Activated T-helper 1 cell treated with Interleukin-2 at 50 U/mL for 16 hours (primary cell): ENCODE measurements around the gene RPL13A.
"Not testable (repeated sequence)": the region's sequence is repeated elsewhere in the genome, so short reads cannot be mapped to it uniquely, and the experiment has no call there.

Source experiments
- DNase-seq: peaks from one replicate; pipeline ENCODE4 v3.0.0-alpha.2; 2020; ENCODE audit warnings: low read depth

RPL13A gene

DNA sequence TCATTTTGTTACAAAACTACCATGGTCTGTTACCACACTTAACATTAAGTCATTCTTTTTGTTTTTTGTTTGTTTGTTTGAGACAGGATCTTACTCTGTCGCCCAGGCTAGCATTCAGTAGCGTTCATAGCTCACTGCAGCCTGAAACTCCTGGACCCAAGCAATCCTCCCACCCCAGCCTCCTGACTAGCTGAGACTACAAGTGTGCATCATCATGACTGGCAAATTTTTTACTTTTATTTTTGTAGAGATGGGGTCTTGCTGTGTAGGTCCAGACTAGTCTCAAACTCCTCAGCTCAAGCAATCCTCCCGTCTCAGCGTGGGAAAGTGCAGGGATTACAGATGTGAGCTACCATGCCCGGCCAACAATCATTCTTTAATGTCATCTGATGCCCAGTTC is 31.1 kb upstream of the RPL13A start:
- DNase-seq, result no peak

GRCh38 chr19:49458567-49458903 is 28.9 kb upstream of the RPL13A start:
- DNase-seq, result no peak

- DNase-seq, result no peak
These were observed 28.0 kb upstream of the RPL13A start for GRCh38 chr19:49459388-49459787.

DNA sequence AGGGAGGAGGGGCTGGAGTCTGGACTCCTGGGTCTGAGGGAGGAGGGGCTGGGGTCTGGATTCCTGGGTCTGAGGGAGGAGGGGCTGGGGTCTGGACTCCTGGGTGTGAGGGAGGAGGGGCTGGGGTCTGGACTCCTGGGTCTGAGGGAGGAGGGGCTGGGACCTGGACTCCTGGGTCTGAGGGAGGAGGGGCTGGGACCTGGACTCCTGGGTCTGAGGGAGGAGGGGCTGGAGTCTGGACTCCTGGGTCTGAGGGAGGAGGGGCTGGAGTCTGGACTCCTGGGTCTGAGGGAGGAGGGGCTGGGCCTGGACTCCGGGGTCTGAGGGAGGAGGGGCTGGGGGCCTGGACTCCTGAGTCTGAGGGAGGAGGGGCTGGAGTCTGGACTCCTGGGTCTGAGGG is 26.3 kb upstream of the RPL13A start:
- not testable (repeated sequence) for DNase-seq

DNA sequence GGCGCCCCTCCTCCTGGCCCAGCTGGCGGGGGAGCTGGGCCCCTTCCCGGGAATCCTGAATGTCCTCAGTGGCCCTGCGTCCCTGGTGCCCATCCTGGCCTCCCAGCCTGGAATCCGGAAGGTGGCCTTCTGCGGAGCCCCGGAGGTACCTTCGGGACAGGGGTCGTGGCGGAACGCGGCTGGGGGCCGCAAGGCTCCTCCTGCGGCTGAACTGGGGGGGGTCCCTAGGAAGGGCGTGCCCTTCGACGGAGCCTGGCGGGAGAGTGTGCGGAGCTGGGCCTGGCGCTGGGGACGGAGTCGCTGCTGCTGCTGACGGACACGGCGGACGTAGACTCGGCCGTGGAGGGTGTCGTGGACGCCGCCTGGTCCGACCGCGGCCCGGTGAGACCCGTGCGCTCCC is 25.8 kb upstream of the RPL13A start:
- DNase-seq, result no peak

GRCh38 chr19:49462492-49462891 is 24.9 kb upstream of the RPL13A start:
- DNase-seq, result no peak

DNA sequence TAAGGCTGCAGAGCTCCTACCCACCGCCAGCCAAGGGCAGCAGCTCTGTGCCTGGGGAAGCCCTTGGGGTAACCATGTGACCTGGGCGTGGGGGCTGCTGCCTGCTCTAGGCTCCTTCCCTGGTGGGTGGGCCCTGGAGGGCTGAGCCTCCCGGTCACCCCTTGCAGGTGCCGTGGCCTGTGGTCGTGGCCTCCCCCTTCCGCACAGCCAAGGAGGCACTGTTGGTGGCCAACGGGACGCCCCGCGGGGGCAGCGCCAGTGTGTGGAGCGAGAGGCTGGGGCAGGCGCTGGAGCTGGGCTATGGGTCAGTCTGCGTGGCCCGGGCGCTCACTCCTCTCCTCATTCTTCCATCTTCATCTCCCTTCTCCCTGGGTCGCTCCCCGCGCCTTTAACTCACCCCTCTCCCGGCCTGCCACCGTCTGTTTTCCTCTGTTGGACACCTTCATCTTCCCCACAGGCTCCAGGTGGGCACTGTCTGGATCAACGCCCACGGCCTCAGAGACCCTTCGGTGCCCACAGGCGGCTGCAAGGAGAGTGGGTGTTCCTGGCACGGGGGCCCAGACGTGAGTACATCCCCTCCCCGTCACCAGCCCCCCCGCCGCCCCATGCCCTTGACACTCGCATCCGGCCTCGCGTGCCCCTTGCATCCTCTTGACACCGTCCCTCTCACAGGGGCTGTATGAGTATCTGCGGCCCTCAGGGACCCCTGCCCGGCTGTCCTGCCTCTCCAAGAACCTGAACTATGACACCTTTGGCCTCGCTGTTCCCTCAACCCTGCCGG is 23.3 kb upstream of the RPL13A start:
- no peak for DNase-seq

GRCh38 chr19:49465371-49465770 is 22.0 kb upstream of the RPL13A start:
- no peak for DNase-seq

- no peak for DNase-seq
These were observed 19.2 kb upstream of the RPL13A start for GRCh38 chr19:49468199-49468598.

GRCh38 chr19:49468746-49469447 is 18.5 kb upstream of the RPL13A start:
- DNase-seq, result peak; percentile 79

DNA sequence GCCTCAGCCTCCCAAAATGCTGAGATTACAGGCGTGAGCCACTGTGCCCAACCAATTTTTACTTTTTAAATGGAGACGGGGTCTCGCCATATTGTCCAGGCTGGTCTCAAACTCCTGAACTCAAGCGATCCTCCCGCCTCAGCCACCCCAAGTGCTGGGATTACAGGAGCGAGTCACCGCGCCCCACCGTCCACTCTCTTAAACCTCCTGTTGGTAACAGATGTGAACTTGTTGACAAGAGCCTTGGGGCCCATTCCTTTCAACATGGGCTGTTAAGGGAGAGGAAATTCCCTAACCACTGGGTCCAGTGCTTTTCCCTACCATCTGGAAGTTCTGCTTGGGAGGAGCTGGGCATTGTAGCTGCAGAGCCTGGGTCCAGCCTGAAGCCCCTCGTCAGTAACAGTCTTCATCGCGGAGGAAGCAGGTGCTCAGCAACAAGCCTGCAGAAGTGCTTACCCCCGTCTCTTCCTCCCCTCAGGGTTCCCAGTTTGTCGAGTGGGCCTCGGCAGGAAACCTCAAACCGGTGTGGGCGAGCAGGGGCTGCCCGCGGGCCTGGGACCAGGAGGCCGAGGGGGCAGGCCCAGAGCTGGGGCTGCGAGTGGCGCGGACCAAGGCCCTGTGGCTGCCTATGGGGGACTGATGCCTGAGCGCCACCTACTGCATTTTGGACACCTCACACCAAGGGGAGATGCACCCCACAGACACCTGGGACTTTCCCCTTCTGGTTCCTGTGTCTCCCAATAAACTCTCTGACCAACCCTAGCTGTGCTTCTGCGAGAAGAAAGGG is 17.4 kb upstream of the RPL13A start:
- DNase-seq, result peak; percentile 63

- no peak for DNase-seq
These were observed 16.8 kb upstream of the RPL13A start for GRCh38 chr19:49470615-49470978.

GRCh38 chr19:49472936-49473335 is 14.5 kb upstream of the RPL13A start:
- DNase-seq, result no peak

GRCh38 chr19:49473501-49473867 is 13.9 kb upstream of the RPL13A start:
- DNase-seq, result not testable (repeated sequence)

- peak; percentile 87 for DNase-seq
These were observed 13.4 kb upstream of the RPL13A start, which contains the start of gene FLT3LG for GRCh38 chr19:49473868-49474541. Gene FLT3LG, plus strand, starts transcription at chr19:49474215. Its CDS starts 425 bp downstream, at chr19:49474640.

GRCh38 chr19:49474542-49474924 is 12.9 kb upstream of the RPL13A start:
- DNase-seq, result no peak

- DNase-seq, result no peak
These were observed 12.1 kb upstream of the RPL13A start for GRCh38 chr19:49475191-49475917.

GRCh38 chr19:49475995-49476880 is 11.2 kb upstream of the RPL13A start:
- DNase-seq, result peak; percentile 49

GRCh38 chr19:49479975-49480628 is 7.3 kb upstream of the RPL13A start:
- DNase-seq, result no peak

- DNase-seq, result no peak
These were observed 6.3 kb upstream of the RPL13A start for GRCh38 chr19:49481020-49481683.
